Raji (cell line): ENCODE results near the gene TFEC.

Source experiments
- POLR2A ChIP-seq: IDR thresholded peaks from 2 replicates; pipeline ENCODE4 v1.6.1; 2011; ENCODE audit warnings: low read depth, low read length, control low read depth; ENCODE audit not compliant: insufficient read depth

The TFEC gene, protein sequence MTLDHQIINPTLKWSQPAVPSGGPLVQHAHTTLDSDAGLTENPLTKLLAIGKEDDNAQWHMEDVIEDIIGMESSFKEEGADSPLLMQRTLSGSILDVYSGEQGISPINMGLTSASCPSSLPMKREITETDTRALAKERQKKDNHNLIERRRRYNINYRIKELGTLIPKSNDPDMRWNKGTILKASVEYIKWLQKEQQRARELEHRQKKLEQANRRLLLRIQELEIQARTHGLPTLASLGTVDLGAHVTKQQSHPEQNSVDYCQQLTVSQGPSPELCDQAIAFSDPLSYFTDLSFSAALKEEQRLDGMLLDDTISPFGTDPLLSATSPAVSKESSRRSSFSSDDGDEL

DNA sequence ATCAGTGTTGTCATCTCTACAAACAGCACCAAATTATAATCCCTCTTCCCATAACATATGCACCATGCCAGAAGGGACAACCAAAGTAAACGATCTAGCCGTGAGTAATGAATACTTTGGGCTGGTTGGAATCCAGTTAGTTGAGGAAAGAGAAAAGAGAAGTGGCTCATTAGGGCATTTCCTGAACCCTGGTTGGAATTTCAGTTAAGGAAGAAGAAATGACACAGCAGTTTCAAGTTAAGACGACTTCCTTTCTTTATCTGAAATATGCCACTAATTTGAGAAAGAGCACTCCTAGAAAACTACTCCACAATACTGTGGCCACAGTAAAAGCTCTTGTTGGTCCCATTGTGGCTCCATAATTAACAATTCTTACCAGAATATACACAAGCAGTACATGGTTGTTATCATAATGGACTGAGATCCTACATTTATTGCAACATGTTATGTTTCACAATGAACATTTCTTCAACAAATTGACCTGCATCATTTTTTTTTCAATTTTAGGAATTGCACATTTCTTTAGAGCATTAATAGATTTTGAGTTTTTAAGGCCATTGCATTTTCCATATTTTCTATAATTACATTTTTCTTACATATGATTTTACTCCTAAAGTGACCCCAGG, at the start of gene TFEC:
TFEC (minus strand) TSS at position 113 of the 626 bp plus-strand sequence. CDS start 46,322 bp downstream, outside the sequence.
- TF ChIP-seq POLR2A: no peak

DNA sequence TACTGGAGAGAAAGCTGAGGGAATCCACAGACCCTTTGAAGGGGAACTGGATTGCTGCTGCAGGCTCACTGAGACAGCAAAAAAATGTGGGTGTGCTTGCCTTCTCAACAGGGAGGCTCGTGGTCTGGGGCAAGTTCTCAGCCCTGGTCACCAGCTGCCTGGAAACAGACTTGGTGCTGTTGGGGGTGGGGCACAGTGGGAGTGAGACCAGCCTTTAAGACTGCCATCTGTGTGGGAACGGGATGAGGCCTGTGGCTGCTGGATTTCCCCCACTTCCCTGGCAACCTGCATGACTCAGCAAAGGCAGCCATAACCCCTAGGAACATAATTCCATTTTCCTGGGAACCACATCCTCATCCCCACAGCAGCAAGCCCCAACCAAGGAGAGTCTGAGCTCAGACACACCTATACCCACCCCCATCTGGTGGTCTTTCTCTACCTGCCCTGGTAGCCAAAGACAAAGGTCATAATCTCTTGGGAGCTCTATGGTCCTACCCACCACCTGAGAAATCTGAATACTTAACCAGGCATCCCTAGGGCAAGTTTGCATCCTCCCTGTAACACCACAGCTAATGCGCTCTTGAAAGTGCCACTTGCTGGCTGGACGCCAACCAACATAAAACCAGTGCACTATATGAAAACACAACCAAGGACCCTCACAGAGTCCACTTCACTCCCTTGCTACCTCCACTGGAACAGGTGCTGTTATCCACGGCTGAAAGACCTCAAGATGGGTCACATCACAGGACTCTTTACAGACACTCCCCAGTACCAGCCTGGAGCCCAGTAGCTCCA, 45.0 kb upstream of the TFEC start:
- TF ChIP-seq POLR2A: no peak

DNA sequence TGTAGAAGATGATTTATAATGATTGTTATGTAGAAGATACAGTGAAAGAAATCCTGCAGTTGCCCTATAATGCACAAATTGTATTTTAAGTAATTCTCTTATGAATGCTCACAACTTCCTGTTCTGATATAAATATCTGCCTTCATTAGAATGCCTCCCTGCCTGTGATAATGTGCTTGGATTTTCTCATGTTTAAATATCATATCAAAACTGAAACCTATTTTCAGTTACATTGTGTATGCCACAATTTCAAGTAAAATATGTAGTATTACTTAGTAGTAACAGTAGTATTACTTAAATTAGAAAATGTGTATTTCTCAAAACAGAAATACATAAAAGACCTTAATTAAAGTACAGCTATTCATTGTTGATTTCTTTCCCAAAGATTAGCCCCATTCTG, 41.1 kb upstream of the TFEC start:
- no peak for TF ChIP-seq POLR2A

DNA sequence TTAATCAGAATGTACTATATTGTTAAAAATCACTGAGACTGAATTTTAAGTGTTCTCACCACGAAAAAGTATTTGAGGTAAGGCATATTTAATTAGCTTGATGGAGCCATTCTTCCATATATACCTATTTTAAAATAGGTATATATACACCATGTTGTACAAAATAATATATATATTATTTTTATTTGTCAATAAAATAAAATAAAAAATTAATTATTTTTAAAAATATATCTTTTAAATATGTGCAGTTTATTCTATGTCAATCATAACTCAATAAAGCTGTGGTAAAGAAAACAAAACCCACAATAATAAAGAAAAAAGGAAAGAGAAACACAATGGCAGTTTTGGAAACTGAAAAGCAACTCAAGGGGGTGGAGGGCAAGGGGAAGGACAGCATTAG, 33.6 kb upstream of the TFEC start:
- TF ChIP-seq POLR2A: no peak

DNA sequence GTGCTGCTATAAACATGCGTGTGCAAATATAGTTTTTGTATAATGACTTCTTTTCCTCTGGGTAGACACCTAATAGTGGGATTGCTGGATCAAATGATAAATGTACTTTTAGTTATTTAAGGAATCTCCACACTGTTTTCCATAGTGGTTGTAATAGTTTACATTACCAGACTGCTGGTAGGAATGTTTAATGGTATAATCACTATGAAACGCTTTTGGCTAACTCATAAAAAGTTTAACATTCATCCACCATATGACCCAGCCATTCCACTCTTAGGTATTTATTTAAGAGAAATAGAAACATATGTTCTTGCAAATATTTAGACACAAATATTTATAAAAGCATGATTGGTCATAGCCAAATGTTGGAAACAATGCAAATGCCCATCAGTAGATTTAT, 32.1 kb upstream of the TFEC start:
- TF ChIP-seq POLR2A: no peak

DNA sequence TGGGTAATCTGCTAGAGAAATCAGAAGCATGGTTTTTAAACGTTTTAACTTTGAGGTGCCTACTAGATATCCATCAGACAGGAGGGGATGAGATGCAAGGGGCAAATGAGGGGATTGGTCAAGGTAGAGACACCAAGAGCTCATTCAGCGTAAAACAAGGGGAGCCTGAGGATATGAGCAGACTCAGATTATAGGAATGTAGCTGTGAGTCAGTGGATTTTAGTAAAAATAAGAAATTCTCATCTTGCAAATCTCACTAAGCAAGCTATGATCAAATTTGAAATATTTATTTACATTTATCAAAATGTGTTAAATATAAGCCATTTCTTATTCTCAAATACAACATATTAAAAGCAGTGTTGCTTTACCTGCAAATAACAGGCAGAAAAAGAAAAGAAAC, 21.4 kb upstream of the TFEC start:
- no peak for TF ChIP-seq POLR2A

DNA sequence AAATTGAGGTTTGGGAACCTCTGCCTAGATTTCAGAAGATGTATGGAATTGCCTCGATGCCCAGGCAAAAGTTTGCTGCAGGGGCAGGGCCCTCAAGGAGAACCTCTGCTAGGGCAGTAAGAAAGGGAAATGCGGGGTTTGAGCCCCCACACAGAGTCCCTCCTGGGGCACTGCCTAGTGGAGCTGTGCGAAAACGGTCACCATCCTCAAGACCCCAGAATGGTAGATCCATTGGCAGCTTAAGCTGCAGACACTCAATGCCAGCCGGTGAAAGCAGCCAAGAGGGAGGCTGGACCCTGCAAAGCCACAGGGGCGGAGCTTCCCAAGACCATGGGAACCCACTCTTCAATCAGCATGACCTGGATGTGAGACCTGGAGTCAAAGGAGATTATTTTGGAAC, 15.0 kb upstream of the TFEC start:
- no peak for TF ChIP-seq POLR2A

DNA sequence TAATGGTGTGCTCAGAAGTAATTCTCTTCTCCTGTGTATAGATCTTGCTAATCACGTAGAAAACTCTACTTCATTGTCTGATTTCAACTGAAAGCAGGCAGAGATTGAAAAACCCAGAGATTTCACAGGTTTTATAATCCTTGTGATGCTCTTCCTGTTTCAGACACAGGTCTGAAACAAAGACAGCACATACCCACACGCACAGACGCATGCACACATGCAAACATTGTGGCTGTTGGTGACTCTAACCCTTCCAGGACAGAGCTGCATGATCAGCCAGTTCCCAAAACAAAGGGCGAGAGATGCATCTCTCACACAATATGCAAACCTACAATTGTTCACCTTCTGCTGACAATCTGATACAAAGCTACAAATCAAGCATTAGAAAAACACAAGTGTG, 11.1 kb upstream of the TFEC start:
- no peak for TF ChIP-seq POLR2A

DNA sequence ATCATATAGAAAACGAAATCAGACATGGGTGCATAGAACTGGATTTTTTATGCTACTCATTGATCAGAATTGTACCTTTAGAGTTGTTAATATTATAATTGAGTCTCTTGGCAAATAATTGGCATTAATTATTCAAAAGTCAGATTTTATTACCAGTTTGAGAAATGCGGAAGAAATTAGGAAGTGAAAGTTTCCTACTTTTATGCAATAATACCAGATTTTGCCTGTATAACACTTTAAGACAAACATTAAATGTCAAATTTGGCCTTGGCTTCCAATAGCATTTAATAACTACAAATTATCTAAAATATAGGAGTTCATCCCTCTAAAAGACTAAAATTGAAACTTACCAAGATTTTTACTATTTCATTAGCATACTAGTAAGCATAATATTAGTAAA, 6.8 kb upstream of the TFEC start:
- no peak for TF ChIP-seq POLR2A

DNA sequence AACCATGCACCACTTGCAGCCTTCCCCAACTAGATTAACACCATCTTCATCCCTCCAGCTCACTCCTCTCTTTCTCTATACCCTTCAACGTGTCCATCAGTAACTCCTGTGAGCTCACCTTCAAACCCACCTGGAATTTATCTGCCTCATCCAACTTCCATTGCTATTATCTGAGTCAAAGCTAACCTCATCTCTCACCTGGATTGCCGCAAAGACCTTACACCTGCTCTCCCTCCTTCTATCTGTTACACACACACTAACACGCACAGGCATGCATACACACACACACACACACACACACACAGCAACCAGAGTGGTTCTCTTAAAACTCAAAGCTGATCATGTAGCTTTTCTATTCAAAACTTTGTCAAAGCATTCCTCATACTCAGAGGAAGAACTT, 3.8 kb upstream of the TFEC start:
- TF ChIP-seq POLR2A: no peak

DNA sequence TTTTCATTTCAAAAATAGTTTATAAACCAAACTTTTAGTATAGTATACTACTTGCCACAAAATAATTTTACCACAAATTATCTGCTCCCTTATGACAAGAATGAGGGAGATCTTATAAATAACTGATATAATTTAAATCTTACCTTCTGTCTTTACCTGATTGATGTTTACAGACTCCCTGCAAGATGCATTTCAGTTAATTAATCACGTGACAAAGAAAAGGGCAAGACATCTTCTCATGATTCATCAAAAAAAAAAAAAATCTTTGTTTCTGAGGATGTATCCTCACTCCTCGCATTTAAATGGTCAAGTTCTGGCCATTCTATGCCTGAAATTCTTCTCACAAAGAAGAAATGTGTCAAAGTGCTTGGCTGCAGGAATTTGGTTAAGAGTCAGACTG, 2.3 kb upstream of the TFEC start:
- no peak for TF ChIP-seq POLR2A

DNA sequence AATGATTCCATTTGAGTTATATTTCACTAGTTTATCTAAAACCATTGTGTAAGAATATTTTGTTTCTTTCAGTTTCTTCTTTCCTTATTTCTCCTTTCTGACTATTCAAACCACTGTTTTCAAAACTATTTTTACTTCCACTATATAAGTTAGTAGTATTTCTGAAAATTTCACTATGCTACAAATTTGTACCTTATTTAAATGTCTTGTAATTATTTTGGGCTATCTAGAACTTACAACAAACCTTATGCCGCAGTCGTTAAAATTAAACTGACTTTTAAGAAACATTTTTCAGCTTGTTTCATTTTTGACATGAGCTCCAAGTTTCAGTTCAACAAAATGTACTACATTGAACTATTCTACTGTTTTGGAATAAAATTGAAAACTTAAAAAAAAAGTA, 1.8 kb downstream of the TFEC start:
- no peak for TF ChIP-seq POLR2A

DNA sequence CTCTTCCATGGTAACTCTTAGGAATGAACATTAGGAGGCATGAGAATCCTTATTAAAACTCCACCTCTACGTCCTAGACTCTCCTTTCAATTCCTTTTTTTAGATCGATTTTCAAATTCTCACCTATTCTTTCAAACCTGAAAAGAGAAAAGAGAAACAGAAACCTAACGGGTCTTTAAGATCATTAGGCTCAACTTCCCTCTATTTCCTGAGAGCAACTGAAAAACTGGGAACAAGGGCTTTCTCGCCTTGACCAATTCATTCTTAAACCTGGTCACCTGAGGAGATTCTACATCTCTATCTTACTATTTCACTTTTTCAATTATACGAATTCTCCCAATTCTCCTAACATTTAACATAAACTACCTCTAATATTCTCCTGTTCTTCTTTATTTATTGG, 2.8 kb downstream of the TFEC start:
- no peak for TF ChIP-seq POLR2A

DNA sequence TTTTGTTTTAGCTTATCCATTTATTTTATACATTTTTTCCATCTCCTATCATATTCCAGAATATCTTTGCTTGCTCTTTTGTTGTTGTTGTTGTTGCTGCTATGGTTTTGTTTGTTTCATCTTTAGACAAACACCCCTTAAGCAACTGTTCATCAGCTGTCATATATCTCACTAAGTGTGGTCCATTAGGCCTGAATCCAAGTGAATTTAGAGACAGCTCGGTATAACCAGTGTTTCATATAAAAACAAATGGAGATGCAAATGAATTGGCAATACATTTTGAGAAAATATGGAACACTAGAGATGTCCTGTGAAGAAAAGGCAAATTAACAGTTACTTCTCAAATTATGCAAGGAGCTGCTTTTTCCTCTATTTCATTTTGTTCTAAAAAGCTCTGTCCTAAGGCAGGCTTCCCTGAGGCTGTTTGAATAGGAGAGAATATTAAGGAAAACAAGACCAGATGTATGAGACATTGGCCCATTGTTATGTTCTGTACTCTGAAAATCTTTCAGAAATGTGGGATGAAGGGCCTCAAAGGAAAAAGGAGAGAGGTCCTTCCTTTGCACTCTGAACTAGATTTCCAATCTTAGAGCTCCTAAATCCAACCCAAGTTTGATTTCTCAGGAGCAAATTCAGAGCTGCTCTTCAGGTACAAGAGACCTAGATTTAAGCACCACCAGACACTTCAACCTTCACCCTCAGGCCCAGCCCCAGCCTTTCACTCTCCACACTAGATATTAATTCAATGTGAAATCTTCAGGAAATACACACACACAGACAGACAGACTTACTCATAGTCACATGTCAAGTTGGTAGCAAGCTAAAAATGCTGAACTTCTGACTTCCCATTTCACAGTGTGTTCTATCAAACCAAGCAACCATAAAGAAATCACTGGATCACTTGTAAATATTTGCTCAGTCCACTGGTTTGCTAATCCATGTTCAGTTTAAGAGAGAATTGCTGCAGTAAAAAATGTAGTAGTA, 5.4 kb downstream of the TFEC start:
- no peak for TF ChIP-seq POLR2A

DNA sequence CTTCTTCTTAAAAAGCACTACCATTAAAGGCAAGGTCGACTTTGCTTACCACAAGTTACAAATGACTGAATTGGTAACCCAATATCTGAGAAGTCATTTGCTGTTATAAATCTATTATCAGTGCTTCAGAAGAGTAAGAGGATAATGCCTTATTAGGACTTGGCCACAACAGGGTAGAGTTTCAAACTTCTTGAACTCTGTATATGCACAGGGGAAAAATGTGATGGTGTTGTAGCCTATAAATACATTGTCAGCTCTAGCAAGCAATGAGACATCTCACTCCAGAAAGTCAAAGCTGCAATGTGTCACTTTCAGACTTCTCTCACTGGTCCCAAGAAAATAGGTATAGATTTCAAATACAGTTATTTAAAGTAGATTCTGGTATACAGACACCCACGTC, 9.3 kb downstream of the TFEC start:
- TF ChIP-seq POLR2A: no peak
